Measurements from ENCODE around the gene NTRK2. TPM values are rescaled to one million over a fixed set of nuclear protein-coding genes. Genes with fewer than 3 reads are reported as not detected.

The NTRK2 gene
- total and polyA plus RNA-seq, 10 of the 15 experiments (the other 5 are each of a cell fraction or from before 2014, with no cell fraction given), result 0.42 to 4.6 (median 0.65) TPM

- RAD21 ChIA-PET (ENCODE audit: unreplicated experiment), result interaction anchor here (0.7 kb wide), 2 partner anchors 27 to 30 kb away, joined by 3 to 5 read pairs; no protein-coding TSS in a partner anchor
Observed at GRCh38 chr9:84736081-84736480, 66.6 kb downstream of the NTRK2 start.

More at GRCh38 chr9:84736081-84736480, 66.6 kb downstream of the NTRK2 start:
- WGBS (ENCODE audit: insufficient coverage, insufficient replicate concordance, low lambda C conversion rate, missing lambda C conversion rate), result 78% methylated on average over 10 of the region's 10 CpGs
- CTCF ChIA-PET, result interaction anchor here (0.6 to 1.6 kb wide), 6 partner anchors 12 to 414 kb away, joined by 3 to 7 read pairs (median 3); no protein-coding TSS in a partner anchor
- in situ Hi-C loops (cut with MboI) (no loop called here), intact Hi-C loops (cut with micrococcal nuclease; ENCODE audit: unreplicated experiment) (no loop called here)
- no peak overlapping the region for H2AFZ ChIP-seq (ENCODE audit: control insufficient read depth, low read depth, low read length)
- no peak for DNase-seq (ENCODE audit: low read depth, low spot score)
- H3K9ac ChIP-seq (ENCODE audit: control insufficient read depth, insufficient read depth, low read length), result no peak overlapping the region
- H3K27me3 ChIP-seq (replicated peaks in 1 of 2; ENCODE audit: control insufficient read depth in 2 of 2, insufficient read depth in 2 of 2, low read length in 1 of 2), result no peaks in the 10 kb centered on the region
- no peak for FAIRE-seq
- H3K36me3 ChIP-seq (ENCODE audit: control insufficient read depth in 2 of 2, insufficient read depth in 2 of 2, low read length in 1 of 2), result 0 out of 4 replicates have a peak, but pooled peaks cover 0 to 1% of the 10 kb centered on the region in 2 experiments
- no peak overlapping the region for H3K27ac ChIP-seq (ENCODE audit: control insufficient read depth, insufficient read depth)
- no peaks in the 10 kb centered on the region for H4K20me1 ChIP-seq (ENCODE audit: control insufficient read depth, insufficient read depth)
- H3K9me3 ChIP-seq (replicated peaks; ENCODE audit: control insufficient read depth, insufficient read depth, low read length), result peaks cover 2% of the 10 kb centered on the region; the same call in 2 of the 3 replicates
- BruUV-seq (replicated peaks), result no TSS peak
- H3K79me2 ChIP-seq (ENCODE audit: control insufficient read depth, insufficient read depth, low read length), result no peaks in the 10 kb centered on the region
- no peak overlapping the region for H3K4me2 ChIP-seq (ENCODE audit: control insufficient read depth, insufficient read depth)
- ATAC-seq, result no peak
- POLR2A ChIA-PET, result interaction anchor here (1.1 kb wide), 1 partner anchor 9 kb away, joined by 3 read pairs; no protein-coding TSS in a partner anchor
- SMC1A ChIA-PET (ENCODE audit: uncharacterized antibody, unreplicated experiment), result interaction anchor here (1.2 to 2.8 kb wide), 6 partner anchors 10 to 44 kb away, joined by 4 to 10 read pairs (median 8); no protein-coding TSS in a partner anchor
- TF ChIP-seq USF2 (IDR thresholded peaks at IDR 0.05; ENCODE audit: borderline replicate concordance, low read depth, low read length), result no peak
- TF ChIP-seq WRNIP1 (IDR thresholded peaks at IDR 0.05; ENCODE audit: borderline replicate concordance, low read depth, low read length), result no peak
- no peak for TF ChIP-seq IKZF1 (conservative IDR thresholded peaks at IDR 0.05)
- no peak for TF ChIP-seq KDM1A (IDR thresholded peaks at IDR 0.05; ENCODE audit: borderline replicate concordance)
- no peak for TF ChIP-seq MAX (IDR thresholded peaks at IDR 0.05; ENCODE audit: low read depth, low read length)
- TF ChIP-seq PAX5 (IDR thresholded peaks at IDR 0.05; ENCODE audit: borderline replicate concordance, low read depth, low read length), result no peak
- TF ChIP-seq ZNF24 (IDR thresholded peaks at IDR 0.05), result no peak
- no peak for TF ChIP-seq ZNF274 (IDR thresholded peaks at IDR 0.05; ENCODE audit: insufficient read depth, insufficient read length)
- TF ChIP-seq NR2F1 (conservative IDR thresholded peaks at IDR 0.05), result no peak
- TF ChIP-seq FOXK2 (IDR thresholded peaks at IDR 0.05), result no peak
- no peak for TF ChIP-seq KAT2A (conservative IDR thresholded peaks at IDR 0.05; ENCODE audit: control insufficient read depth, low read depth, low read length)
- TF ChIP-seq HSF1 (IDR thresholded peaks at IDR 0.05; ENCODE audit: low read depth, low read length), result no peak
- TF ChIP-seq ZBTB11 (CRISPR knock-in tag; IDR thresholded peaks at IDR 0.05), result no peak
- no peaks in the 10 kb centered on the region for H3K4me1 ChIP-seq (ENCODE audit: control insufficient read depth, insufficient read depth, low read length)
- H3K4me3 ChIP-seq, result no peak overlapping the region
